Neutrophil (primary cell): ENCODE results near the gene FRYL.
"Not testable (repeated sequence)": the region's sequence is repeated elsewhere in the genome, so short reads cannot be mapped to it uniquely, and the experiment has no call there.

ENCODE experiments used
- H3K27ac ChIP-seq: fragments of 200-600 bp; sonication (generic); 2 replicates; pipeline ENCODE4 v1.5.1; 2016; ENCODE audit warnings: mild to moderate bottlenecking, moderate library complexity
- H3K27me3 ChIP-seq: fragments of 200-600 bp; sonication (generic); 2 replicates; pipeline ENCODE4 v1.6.0; 2016; ENCODE audit warnings: mild to moderate bottlenecking
- H3K36me3 ChIP-seq: fragments of 200-600 bp; sonication (generic); 2 replicates; pipeline ENCODE4 v1.5.1; 2017
- H3K4me1 ChIP-seq, 2 experiments: fragments of 200-600 bp in 1 of 2; sonication (generic) in 1 of 2; 1 replicate in 1 of 2; 2 replicates in 1 of 2; pipeline versions ENCODE4 v1.5.1 to v1.6.1; 2013 to 2016; ENCODE audit warnings: low read depth in 1 of 2, low read length in 1 of 2, mild to moderate bottlenecking in 1 of 2, moderate library complexity in 1 of 2; ENCODE audit not compliant: control insufficient read depth in 1 of 2, insufficient read depth in 1 of 2
- H3K4me3 ChIP-seq, 2 experiments: fragments of 200-600 bp in 1 of 2; sonication (generic) in 1 of 2; 1 replicate in 1 of 2; 2 replicates in 1 of 2; pipeline ENCODE4 v1.5.1; 2013 to 2016; ENCODE audit warnings: low read depth in 1 of 2, low read length in 1 of 2, mild to moderate bottlenecking in 1 of 2, moderate library complexity in 1 of 2
- H3K9me3 ChIP-seq: fragments of 200-600 bp; sonication (generic); 2 replicates; pipeline ENCODE4 v1.5.1; 2016
- CTCF ChIP-seq: fragments of 200-600 bp; sonication (generic); IDR thresholded peaks from 2 replicates; pipeline ENCODE4 v1.5.1; 2016; ENCODE audit warnings: antibody characterized with exemption

The FRYL gene

DNA sequence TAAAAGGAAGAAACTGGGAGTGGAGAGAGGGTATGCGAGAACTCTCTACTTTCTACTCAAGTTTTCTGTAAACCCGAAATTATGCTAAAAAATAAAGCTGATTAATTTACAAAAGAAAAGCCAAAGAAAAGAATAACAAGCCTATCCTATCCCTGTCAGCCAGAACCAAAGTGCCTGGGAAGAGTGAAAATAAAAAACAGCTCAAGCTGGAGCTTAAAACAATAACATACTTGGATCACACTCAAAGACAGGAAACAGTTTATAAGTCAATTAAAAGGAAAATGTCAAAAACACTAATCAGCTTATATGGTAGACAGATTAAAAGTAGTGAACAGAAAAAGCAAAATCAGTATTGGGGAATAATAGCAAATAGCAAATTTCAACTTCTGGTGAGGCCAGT is 139.4 kb downstream of the FRYL start:
- Histone ChIP-seq H3K27me3 (no peaks in the 10 kb centered on the region), H3K9me3 (no peaks in the 10 kb centered on the region), H3K4me1 (peaks cover under 1 to 15% of the 10 kb centered on the region in 2 experiments), H3K4me3 (no peak overlapping the region), H3K27ac (no peak overlapping the region), H3K36me3 (no peaks in the 10 kb centered on the region)
- no peak for TF ChIP-seq CTCF

DNA sequence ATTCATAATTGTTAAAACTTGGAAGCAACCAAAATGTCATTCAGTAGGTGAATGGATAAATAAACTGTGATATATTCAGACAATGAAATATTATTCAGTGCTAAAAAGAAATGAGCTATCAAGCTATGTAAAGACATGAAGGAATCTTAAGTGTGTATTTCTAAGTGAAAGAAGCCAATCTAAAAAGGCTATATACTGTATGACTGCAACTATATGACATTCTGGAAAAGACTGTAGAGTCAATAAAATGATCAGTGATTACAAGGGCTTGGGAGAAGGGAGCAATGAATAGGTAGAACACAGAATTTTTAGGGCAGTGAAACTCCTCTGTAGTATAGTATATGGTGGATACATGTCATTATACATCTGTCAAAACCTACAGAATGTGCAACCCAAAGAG is 139.9 kb downstream of the FRYL start:
- no peak for TF ChIP-seq CTCF
- Histone ChIP-seq H3K27me3 (no peaks in the 10 kb centered on the region), H3K27ac (no peak overlapping the region), H3K9me3 (no peaks in the 10 kb centered on the region), H3K4me3 (no peak overlapping the region), H3K36me3 (no peaks in the 10 kb centered on the region), H3K4me1 (peaks cover 5 to 20% of the 10 kb centered on the region in 2 experiments)

DNA sequence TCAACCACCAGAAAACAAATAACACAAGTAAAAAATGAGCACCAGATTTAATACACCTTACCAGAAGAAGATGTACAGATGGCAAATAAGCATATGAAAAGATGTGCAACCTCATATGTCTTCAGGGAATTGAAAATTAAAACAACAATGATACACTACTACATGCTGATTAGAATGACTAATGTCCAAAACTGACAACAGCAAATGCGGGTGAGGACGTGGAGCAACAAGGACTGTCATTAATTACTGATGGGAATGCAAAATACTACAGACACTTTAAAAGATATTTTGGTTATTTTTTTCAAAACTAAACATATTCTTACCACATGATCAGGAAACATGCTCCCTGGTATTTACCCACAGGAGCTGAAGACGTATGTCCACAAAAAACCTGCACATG is 140.3 kb downstream of the FRYL start:
- H3K4me1 ChIP-seq: peaks cover 9 to 22% of the 10 kb centered on the region in 2 experiments
- no peak overlapping the region for H3K4me3 ChIP-seq
- H3K27ac ChIP-seq: no peak overlapping the region
- H3K9me3 ChIP-seq: no peaks in the 10 kb centered on the region
- H3K27me3 ChIP-seq: no peaks in the 10 kb centered on the region
- H3K36me3 ChIP-seq: no peaks in the 10 kb centered on the region
- no peak for TF ChIP-seq CTCF

DNA sequence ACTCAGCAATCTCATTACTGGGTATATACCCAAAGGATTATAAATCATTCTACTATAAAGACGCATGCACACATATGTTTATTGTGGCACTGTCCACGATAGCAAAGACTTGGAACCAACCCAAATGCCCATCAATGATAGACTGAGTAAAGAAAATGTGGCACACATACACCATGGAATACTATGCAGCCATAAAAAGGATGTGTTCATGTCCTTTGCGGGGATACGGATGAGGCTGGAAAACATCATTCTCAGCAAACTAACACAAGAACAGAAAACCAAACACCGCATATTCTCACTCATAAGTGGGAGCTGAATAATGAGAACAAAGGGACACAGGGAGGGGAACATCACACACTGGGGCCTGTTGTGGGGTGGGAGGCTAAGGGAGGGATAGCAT is 141.5 kb downstream of the FRYL start:
- not testable (repeated sequence) for H3K9me3 ChIP-seq, H3K27ac ChIP-seq, H3K36me3 ChIP-seq, H3K4me3 ChIP-seq, H3K27me3 ChIP-seq
- H3K4me1 ChIP-seq: peaks cover 10 to 22% of the 10 kb centered on the region in 2 experiments

DNA sequence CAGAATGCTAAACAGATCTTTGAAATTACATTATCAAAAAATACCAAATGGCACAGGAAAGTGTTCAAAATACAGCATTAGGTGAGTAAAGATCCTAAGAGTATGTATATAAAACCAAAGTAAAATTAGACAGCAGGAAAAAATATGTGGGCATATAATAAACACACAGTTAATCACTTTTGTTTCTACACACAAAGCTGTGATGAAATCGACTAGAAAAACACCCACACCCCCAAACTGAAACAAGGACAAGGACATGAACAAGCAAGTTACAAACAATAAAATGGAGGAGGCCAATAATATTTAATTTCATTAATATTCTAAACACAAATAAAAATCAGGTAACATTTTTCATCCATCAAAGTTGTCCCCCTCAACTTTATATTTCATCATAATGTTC is 143.2 kb downstream of the FRYL start:
- no peak for TF ChIP-seq CTCF
- Histone ChIP-seq H3K4me3 (no peak overlapping the region), H3K36me3 (no peaks in the 10 kb centered on the region), H3K9me3 (no peaks in the 10 kb centered on the region), H3K4me1 (peaks cover 13 to 32% of the 10 kb centered on the region in 2 experiments), H3K27me3 (no peaks in the 10 kb centered on the region), H3K27ac (no peak overlapping the region)

GRCh38 chr4:48635980-48636379 is 144.1 kb downstream of the FRYL start:
- Histone ChIP-seq H3K27ac (peak overlapping the region; percentile 24), H3K36me3 (no peaks in the 10 kb centered on the region), H3K4me3 (no peak overlapping the region), H3K27me3 (no peaks in the 10 kb centered on the region), H3K4me1 (peaks cover 13 to 32% of the 10 kb centered on the region in 2 experiments), H3K9me3 (no peaks in the 10 kb centered on the region)
- TF ChIP-seq CTCF: no peak
